ENCODE data around the gene TENM4.

TENM4 gene

DNA sequence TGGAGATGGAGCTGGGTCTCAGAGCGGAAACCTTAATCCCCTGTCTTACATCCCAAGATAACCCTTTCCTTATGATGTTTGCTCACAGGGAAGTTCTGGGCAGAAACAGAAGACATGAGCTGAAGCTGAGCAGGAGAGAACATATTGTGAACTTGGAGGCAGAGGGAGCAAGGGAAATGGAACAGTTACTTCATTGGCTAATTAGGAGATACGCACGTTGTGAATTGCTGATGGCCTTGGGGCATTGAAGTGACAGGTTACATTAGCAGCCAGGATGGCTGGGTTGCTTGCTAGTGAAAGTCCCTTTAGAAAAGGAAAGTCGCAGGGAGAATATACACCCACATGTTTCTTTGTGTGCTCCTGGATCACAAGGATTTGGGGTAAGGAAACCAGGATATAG is 48.7 kb downstream of the TENM4 start:
- no peak for DNase-seq (ENCODE audit: extremely low read depth, low read depth)
- TF ChIP-seq, protein P1, sequence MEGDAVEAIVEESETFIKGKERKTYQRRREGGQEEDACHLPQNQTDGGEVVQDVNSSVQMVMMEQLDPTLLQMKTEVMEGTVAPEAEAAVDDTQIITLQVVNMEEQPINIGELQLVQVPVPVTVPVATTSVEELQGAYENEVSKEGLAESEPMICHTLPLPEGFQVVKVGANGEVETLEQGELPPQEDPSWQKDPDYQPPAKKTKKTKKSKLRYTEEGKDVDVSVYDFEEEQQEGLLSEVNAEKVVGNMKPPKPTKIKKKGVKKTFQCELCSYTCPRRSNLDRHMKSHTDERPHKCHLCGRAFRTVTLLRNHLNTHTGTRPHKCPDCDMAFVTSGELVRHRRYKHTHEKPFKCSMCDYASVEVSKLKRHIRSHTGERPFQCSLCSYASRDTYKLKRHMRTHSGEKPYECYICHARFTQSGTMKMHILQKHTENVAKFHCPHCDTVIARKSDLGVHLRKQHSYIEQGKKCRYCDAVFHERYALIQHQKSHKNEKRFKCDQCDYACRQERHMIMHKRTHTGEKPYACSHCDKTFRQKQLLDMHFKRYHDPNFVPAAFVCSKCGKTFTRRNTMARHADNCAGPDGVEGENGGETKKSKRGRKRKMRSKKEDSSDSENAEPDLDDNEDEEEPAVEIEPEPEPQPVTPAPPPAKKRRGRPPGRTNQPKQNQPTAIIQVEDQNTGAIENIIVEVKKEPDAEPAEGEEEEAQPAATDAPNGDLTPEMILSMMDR (IDR thresholded peaks at IDR 0.05; ENCODE audit: low read depth, low read length), result no peak

DNA sequence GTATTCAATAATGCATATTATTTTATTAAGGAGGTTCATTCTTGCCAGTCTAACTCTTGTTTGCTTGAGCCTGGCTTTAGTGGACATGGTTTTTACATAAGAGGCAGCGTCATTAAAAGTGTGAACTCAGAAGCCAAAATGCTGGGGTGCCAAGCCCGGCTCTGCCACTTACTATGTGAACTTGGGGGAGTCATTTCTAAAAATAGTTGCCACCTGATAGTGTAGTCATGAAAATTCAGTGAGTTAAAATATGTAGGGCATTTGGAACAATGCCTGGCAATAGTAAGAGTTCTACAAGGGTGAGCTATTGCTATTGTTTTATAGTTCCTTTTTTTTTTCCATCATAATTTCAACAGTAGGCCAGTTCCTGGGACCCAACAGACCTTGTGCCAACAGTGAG is 49.9 kb downstream of the TENM4 start:
- DNase-seq (ENCODE audit: extremely low read depth, low read depth), result no peak
- TF ChIP-seq, protein P1 (IDR thresholded peaks at IDR 0.05; ENCODE audit: low read depth, low read length), result no peak

DNA sequence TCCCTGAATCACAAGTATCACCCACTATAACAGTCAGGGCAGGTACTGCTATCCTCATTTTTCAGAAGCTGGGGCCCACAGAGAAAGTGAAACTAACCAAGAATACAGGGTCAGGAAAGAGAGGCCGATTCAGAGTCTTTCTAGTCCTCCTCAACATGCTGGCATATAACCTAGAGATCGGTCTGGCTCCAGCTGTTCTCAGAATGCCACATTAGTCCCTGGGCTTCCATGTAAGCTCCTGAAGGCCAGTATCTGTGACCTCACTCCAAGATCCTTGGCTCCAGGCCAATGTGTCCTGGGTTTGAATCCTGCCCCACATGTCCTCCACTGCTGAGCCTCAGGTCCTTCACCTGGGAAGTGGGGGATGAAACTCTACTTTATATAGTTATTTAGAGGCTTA is 50.4 kb downstream of the TENM4 start:
- DNase-seq (ENCODE audit: extremely low read depth, low read depth), result no peak
- TF ChIP-seq, protein P1 (IDR thresholded peaks at IDR 0.05; ENCODE audit: low read depth, low read length), result no peak

DNA sequence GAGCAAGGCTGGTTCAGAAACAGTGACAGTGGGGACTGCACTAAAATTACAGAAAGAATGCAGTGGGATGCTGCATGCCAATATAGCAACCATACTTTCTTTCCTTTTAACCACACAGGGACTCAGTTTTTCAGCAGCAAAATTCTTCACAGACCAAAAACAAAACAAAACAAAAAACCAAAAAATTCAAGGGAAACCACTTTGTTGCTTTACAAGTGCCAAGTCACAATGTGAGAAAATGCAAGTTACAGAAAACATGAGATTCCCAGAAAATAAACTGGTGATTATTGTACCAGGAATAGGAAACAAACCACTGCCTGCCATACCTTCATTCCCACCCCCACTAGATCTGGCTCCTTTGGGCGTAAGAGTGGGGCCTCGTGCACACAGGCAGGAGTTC is 52.6 kb downstream of the TENM4 start:
- DNase-seq (ENCODE audit: extremely low read depth, low read depth), result no peak
- TF ChIP-seq, protein P1 (IDR thresholded peaks at IDR 0.05; ENCODE audit: low read depth, low read length), result no peak

DNA sequence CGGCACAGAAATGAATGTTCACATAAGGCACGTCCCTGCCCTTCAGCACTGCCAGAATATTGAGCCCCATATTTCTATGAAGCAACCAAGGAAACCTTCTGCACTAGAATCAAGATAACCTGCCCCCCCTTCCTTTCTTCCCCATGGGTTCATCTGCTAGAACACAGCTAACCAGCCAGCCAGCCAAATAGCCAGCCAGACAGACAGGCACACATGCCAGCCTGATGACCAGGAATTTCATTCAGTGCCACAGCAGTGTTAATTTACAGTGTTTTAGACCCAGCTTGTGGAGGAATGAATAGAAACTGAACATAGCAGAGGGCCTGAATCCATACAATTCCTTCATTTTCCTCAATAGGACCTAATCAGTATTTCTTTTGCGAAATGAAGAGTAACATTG is 57.0 kb downstream of the TENM4 start:
- no peak for DNase-seq (ENCODE audit: extremely low read depth, low read depth)
- TF ChIP-seq, protein P1 (IDR thresholded peaks at IDR 0.05; ENCODE audit: low read depth, low read length), result no peak

DNA sequence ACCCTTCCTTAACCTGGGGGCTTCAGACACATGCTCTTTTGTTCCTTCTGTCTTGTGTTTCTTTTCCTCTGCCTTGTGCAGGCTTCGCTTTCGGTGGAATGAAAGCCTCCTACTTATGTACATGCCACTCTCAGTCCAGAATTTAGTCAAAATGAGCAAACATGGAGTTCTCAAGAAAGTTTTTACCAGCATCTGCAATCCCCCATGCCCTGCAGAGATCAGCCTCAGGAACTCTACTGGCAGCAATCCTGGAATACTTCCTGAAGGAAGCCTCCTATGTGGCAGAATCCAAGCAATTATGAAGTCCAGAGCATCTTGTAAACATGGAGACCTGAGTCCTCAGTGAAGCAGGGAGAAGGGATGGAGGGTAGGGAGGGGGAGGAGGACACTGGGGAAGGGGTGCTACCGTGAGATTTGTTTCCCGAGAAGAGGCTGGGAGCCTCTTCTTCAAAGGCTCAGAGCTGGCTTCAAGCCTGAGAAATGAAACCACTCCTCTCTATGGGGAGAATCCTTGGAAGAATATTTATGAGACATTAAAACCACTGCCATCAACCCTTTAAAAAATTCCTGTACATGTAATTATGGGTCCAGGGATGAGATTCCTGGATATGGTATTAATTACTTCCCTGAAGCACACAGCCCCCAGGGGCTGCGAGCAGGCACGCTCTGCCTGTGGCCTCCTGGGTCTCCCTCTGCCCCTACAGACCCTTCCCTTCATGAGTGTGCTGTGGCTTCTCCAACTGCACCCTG is 58.4 kb downstream of the TENM4 start:
- TF ChIP-seq, protein P1 (IDR thresholded peaks at IDR 0.05; ENCODE audit: low read depth, low read length), result no peak
- no peak for DNase-seq (ENCODE audit: extremely low read depth, low read depth)

DNA sequence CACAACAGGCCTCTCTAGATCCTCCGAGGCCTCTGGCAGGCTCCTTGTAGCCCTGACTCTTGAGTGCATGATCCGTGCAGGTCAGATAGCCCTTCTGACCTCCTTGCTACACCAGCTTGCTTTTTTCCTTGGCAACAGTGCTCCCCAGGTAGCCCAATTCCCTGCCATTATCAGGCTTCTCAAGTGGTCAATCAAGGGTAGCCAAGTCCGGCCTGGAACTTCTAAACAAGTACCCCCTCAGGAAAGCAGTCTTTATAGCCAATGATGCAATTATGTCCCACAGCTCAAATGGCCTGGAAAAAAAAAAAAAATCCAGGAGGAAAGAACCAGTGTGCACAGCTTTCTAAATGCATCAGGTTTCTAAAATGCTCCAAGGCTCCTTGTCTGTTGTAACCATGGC is 59.8 kb downstream of the TENM4 start:
- TF ChIP-seq, protein P1 (IDR thresholded peaks at IDR 0.05; ENCODE audit: low read depth, low read length), result no peak
- DNase-seq (ENCODE audit: extremely low read depth, low read depth), result no peak

Data from AG09319 (cell line).